ENCODE results near the gene DEPP1. TPM values are rescaled to one million over a fixed set of nuclear protein-coding genes. Genes with fewer than 3 reads are reported as not detected.

DEPP1 gene
- total RNA-seq, 1 donor from 2014 or later, result 190 TPM

GRCh38 chr10:44927352-44927751 is 51.3 kb downstream of the DEPP1 start:
- ATAC-seq (peak; percentile 89), DNase-seq (ENCODE audit: low spot score) (no peak)
- intact Hi-C loops (cut with DNase I), result no loop called here

- no peak for ATAC-seq
- no peak for DNase-seq (ENCODE audit: low spot score)
- intact Hi-C loops (cut with DNase I), result no loop called here
Observed at GRCh38 chr10:44926751-44927351, 51.8 kb downstream of the DEPP1 start.

Other genes with a start within 250 kb of the DEPP1 start
- not detected for gene TMEM72, start 67.5 kb downstream of the DEPP1 start, total RNA-seq
- 63.7 TPM for gene RASSF4, start 19.0 kb downstream of the DEPP1 start, total RNA-seq
- 24.9 TPM for gene ZNF22, start 22.1 kb upstream of the DEPP1 start, total RNA-seq

All from sciatic nerve (tissue), 2 donors.